H1 (cell line): ENCODE data around the gene SULF2. TPM values are rescaled to one million over a fixed set of nuclear protein-coding genes. Genes with fewer than 3 reads are reported as not detected.

ENCODE experiments used
- CTCF ChIA-PET: fragments of 300-600 bp; sonication (Branson Sonifier 250); formaldehyde crosslinking; loops from one replicate; lab custom pipeline; 2021; ENCODE audit not compliant: partially characterized antibody; lab: Charles Lee
- POLR2A ChIA-PET: fragments of 300-600 bp; sonication (Branson Sonifier 250); formaldehyde crosslinking; loops from one replicate; lab custom pipeline; 2021; ENCODE audit warnings: inconsistent platforms; ENCODE audit not compliant: partially characterized antibody; lab: Charles Lee
- DNase-seq, 2 experiments: peaks; one replicate each; pipeline versions ENCODE4 v3.0.0 to v3.0.0-alpha.2; 2010 to 2022; ENCODE audit warnings: low spot score in 2 of 2, low read depth in 1 of 2, mixed read lengths in 1 of 2
- FAIRE-seq: peaks from 2 replicates; lab custom pipeline; 2011; peaks lifted over from hg19 to GRCh38; lab: Jason Lieb, UNC
- H2AFZ ChIP-seq: 2 replicates; pipeline ENCODE4 v1.8.1; 2012; ENCODE audit warnings: low read length, inconsistent platforms
- H2AK5ac ChIP-seq: 2 replicates; pipeline ENCODE4 v1.6.1; 2013; ENCODE audit warnings: low read depth, low read length
- H2BK120ac ChIP-seq: replicated peaks from 2 replicates; pipeline ENCODE3; 2013; ENCODE audit warnings: low read depth, low read length, inconsistent platforms
- H2BK12ac ChIP-seq: 2 replicates; pipeline ENCODE4 v1.6.1; 2013; ENCODE audit warnings: low read depth, low read length
- H2BK15ac ChIP-seq: 2 replicates; pipeline ENCODE4 v1.6.1; 2013; ENCODE audit warnings: low read length
- H2BK20ac ChIP-seq: 2 replicates; pipeline ENCODE4 v1.6.1; 2013; ENCODE audit warnings: low read length
- H2BK5ac ChIP-seq: 2 replicates; pipeline ENCODE4 v1.6.1; 2013; ENCODE audit warnings: low read depth, low read length
- H3K14ac ChIP-seq: 2 replicates; pipeline ENCODE4 v1.6.1; 2013; ENCODE audit warnings: inconsistent platforms; ENCODE audit not compliant: insufficient read length
- H3K18ac ChIP-seq: 2 replicates; pipeline ENCODE4 v1.6.1; 2013; ENCODE audit warnings: low read length; ENCODE audit errors: extremely low read depth
- H3K23ac ChIP-seq: 2 replicates; pipeline ENCODE4 v1.6.1; 2013; ENCODE audit warnings: inconsistent platforms; ENCODE audit not compliant: insufficient read length
- H3K23me2 ChIP-seq: 2 replicates; pipeline ENCODE4 v1.6.1; 2013; ENCODE audit warnings: low read depth, low read length
- H3K27ac ChIP-seq: 2 replicates; pipeline ENCODE4 v1.6.1; 2011; ENCODE audit warnings: low read depth, low read length, inconsistent platforms
- H3K27me3 ChIP-seq, 4 experiments: replicated peaks in 1 of 4; 1 replicate in 1 of 4; 2 replicates in 3 of 4; pipeline versions ENCODE4 v1.6.1 to v1.8.1; 2011 to 2013; ENCODE audit warnings: low read length in 3 of 4, mild to moderate bottlenecking in 3 of 4, inconsistent platforms in 2 of 4, mixed read lengths in 2 of 4, moderate library complexity in 1 of 4; ENCODE audit not compliant: control insufficient read depth in 3 of 4, insufficient read depth in 3 of 4; ENCODE audit errors: extremely low read depth in 1 of 4
- H3K36me3 ChIP-seq, 4 experiments: 2 replicates each; pipeline versions ENCODE4 v1.6.1 to v1.8.1; 2011 to 2013; ENCODE audit warnings: mild to moderate bottlenecking in 4 of 4, low read length in 3 of 4, moderate library complexity in 2 of 4, control low read depth in 1 of 4, inconsistent platforms in 1 of 4; ENCODE audit not compliant: insufficient read depth in 4 of 4, control insufficient read depth in 2 of 4
- H3K4ac ChIP-seq: replicated peaks from 2 replicates; pipeline ENCODE3; 2013; ENCODE audit warnings: low read length, low read depth, mixed read lengths, inconsistent platforms; ENCODE audit not compliant: insufficient read length
- H3K4me1 ChIP-seq, 4 experiments: replicated peaks in 1 of 4; 1 replicate in 1 of 4; 2 replicates in 3 of 4; pipeline versions ENCODE4 v1.6.1 to v1.8.1; 2011 to 2013; ENCODE audit warnings: low read length in 3 of 4, inconsistent platforms in 2 of 4, mixed read lengths in 1 of 4; ENCODE audit not compliant: insufficient read depth in 4 of 4, control insufficient read depth in 3 of 4
- H3K4me2 ChIP-seq, 2 experiments: 2 replicates each; pipeline versions ENCODE4 v1.6.1 to v1.8.1; 2011 to 2013; ENCODE audit warnings: low read depth in 2 of 2, low read length in 2 of 2, control low read depth in 1 of 2, inconsistent platforms in 1 of 2, mild to moderate bottlenecking in 1 of 2; ENCODE audit not compliant: insufficient read depth in 1 of 2
- H3K4me3 ChIP-seq, 4 experiments: fragments of 200-600, 300-600 bp in 1 of 4; sonication (generic), shearing (Covaris generic), sonication (Bioruptor Twin) in 1 of 4; 2 replicates each; pipeline versions ENCODE4 v1.5.1 to v1.8.1; 2011 to 2016; ENCODE audit warnings: low read length in 4 of 4, low read depth in 3 of 4, control low read depth in 2 of 4, inconsistent platforms in 2 of 4, mild to moderate bottlenecking in 2 of 4, mixed read lengths in 1 of 4, moderate library complexity in 1 of 4; ENCODE audit not compliant: insufficient read depth in 2 of 4; ENCODE audit errors: extremely low read depth in 1 of 4
- H3K56ac ChIP-seq: replicated peaks from 2 replicates; pipeline ENCODE3; 2013; ENCODE audit warnings: low read depth, mild to moderate bottlenecking, mixed read lengths, low read length, inconsistent platforms; ENCODE audit not compliant: insufficient read length
- H3K79me1 ChIP-seq: 2 replicates; pipeline ENCODE4 v1.6.1; 2013; ENCODE audit warnings: low read depth, low read length, control low read depth
- H3K79me2 ChIP-seq, 2 experiments: 2 replicates each; pipeline versions ENCODE4 v1.6.1 to v1.8.1; 2012 to 2013; ENCODE audit warnings: low read length in 2 of 2, mild to moderate bottlenecking in 2 of 2, inconsistent platforms in 1 of 2; ENCODE audit not compliant: insufficient read depth in 2 of 2, control insufficient read depth in 1 of 2
- H3K9ac ChIP-seq, 4 experiments: replicated peaks in 1 of 4; 1 replicate in 1 of 4; 2 replicates in 3 of 4; pipeline versions ENCODE4 v1.6.1 to v1.8.1; 2011 to 2013; ENCODE audit warnings: low read depth in 3 of 4, low read length in 3 of 4, control low read depth in 2 of 4, mild to moderate bottlenecking in 2 of 4, moderate library complexity in 2 of 4, inconsistent platforms in 1 of 4; ENCODE audit errors: extremely low read depth in 1 of 4
- H3K9me3 ChIP-seq, 2 experiments: 2 replicates each; pipeline versions ENCODE4 v1.6.1 to v1.8.1; 2012 to 2013; ENCODE audit warnings: mild to moderate bottlenecking in 2 of 2, moderate library complexity in 2 of 2, control low read depth in 1 of 2, inconsistent platforms in 1 of 2, low read depth in 1 of 2, low read length in 1 of 2, mixed read lengths in 1 of 2; ENCODE audit not compliant: insufficient read depth in 2 of 2
- H4K20me1 ChIP-seq, 2 experiments: replicated peaks in 1 of 2; 2 replicates each; pipeline versions ENCODE3 to v1.8.1; 2011 to 2013; ENCODE audit warnings: inconsistent platforms in 2 of 2, low read length in 2 of 2, mild to moderate bottlenecking in 1 of 2; ENCODE audit not compliant: insufficient read depth in 2 of 2, control insufficient read depth in 1 of 2
- H4K5ac ChIP-seq: 2 replicates; pipeline ENCODE4 v1.6.1; 2013; ENCODE audit warnings: low read length, low read depth, mixed read lengths, inconsistent platforms; ENCODE audit not compliant: insufficient read length
- H4K8ac ChIP-seq: 2 replicates; pipeline ENCODE4 v1.8.0; 2013; ENCODE audit warnings: mild to moderate bottlenecking, moderate library complexity, low read length, inconsistent platforms; ENCODE audit not compliant: insufficient read depth; ENCODE audit errors: extremely low read depth
- H4K91ac ChIP-seq: replicated peaks from 2 replicates; pipeline ENCODE3; 2013; ENCODE audit warnings: low read length, mixed read lengths, inconsistent platforms; ENCODE audit not compliant: insufficient read length
- CBX5 ChIP-seq: fragments of 300-800, 300-1000 bp; sonication (generic); IDR thresholded peaks from 2 replicates; pipeline ENCODE4 v1.7.1; 2016; ENCODE audit warnings: antibody characterized with exemption, low read length, low read depth
- CHD1 ChIP-seq: IDR thresholded peaks from 2 replicates; pipeline ENCODE4 v1.6.1; 2012; ENCODE audit warnings: low read depth, low read length, improper control_type of control experiment
- CHD2 ChIP-seq: IDR thresholded peaks from 2 replicates; pipeline ENCODE4 v1.6.1; 2012; ENCODE audit warnings: low read length, improper control_type of control experiment
- GABPA ChIP-seq: IDR thresholded peaks from 2 replicates; pipeline ENCODE4 v1.6.1; 2011; ENCODE audit warnings: mild to moderate bottlenecking, low read length, moderate library complexity, borderline replicate concordance; ENCODE audit not compliant: insufficient read depth
- HDAC2 ChIP-seq, 2 experiments: fragments of 300-600 bp in 1 of 2; sonication (generic) in 1 of 2; IDR thresholded peaks; 2 replicates each; pipeline ENCODE4 v1.6.1; 2011 to 2012; ENCODE audit warnings: low read depth in 2 of 2, low read length in 2 of 2, mild to moderate bottlenecking in 2 of 2, moderate library complexity in 2 of 2, borderline replicate concordance in 1 of 2, inconsistent platforms in 1 of 2
- HDAC6 ChIP-seq: IDR thresholded peaks from one replicate; pipeline ENCODE4 v1.7.1; 2012; ENCODE audit warnings: low read depth, mild to moderate bottlenecking, inconsistent platforms, low read length, moderate library complexity
- JUND ChIP-seq: IDR thresholded peaks from 2 replicates; pipeline ENCODE4 v1.6.1; 2011; ENCODE audit warnings: mild to moderate bottlenecking, improper control_type of control experiment, low read length
- KDM5A ChIP-seq: fragments of 200-600 bp; IDR thresholded peaks from 2 replicates; pipeline ENCODE4 v1.7.1; 2012; ENCODE audit warnings: mild to moderate bottlenecking, low read length, inconsistent platforms, mixed read lengths
- POLR2AphosphoS5 ChIP-seq: IDR thresholded peaks from 2 replicates; pipeline ENCODE4 v1.6.1; 2011; ENCODE audit warnings: low read depth, low read length
- SIN3A ChIP-seq, 2 experiments: IDR thresholded peaks in 1 of 2; conservative IDR thresholded peaks in 1 of 2; 2 replicates each; pipeline ENCODE4 v1.6.1; 2011 to 2012; ENCODE audit warnings: low read length in 2 of 2, improper control_type of control experiment in 1 of 2, low read depth in 1 of 2, mild to moderate bottlenecking in 1 of 2
- YY1 ChIP-seq: IDR thresholded peaks from 2 replicates; pipeline ENCODE4 v1.6.1; 2011; ENCODE audit warnings: low read depth, mild to moderate bottlenecking, low read length
- WGBS, 2 experiments: shearing (Covaris generic) in 1 of 2; methylation state at CpG; one replicate each; pipeline versions ENCODE4 v1.1.6 to v1.1.7; 2013 to 2015; ENCODE audit warnings: low lambda C conversion rate in 2 of 2, mixed read lengths in 2 of 2, inconsistent platforms in 1 of 2, low coverage in 1 of 2, missing lambda C conversion rate in 1 of 2; ENCODE audit not compliant: insufficient replicate concordance in 2 of 2, insufficient coverage in 1 of 2, insufficient read length in 1 of 2; ENCODE audit errors: extremely low coverage in 1 of 2, missing lambda C conversion rate in 1 of 2; 5-methylcytosine and 5-hydroxymethylcytosine counted together
- polyA plus RNA-seq, 7 experiments: library from polyadenylated mRNA; depleted of rRNA in 3 of 7; stranded (reverse) in 5 of 7; unstranded in 2 of 7; fragments of >200 nt in 5 of 7; fragments of 200-250 nt in 2 of 7; gene quantifications; 1 replicate in 5 of 7; 2 replicates in 1 of 7; 4 replicates in 1 of 7; pipeline versions ENCODE4 v1.2.1 to v1.2.3, GENCODE V29; 2011 to 2013; ENCODE audit warnings: missing spikeins in 2 of 7, mixed read lengths in 2 of 7
- total RNA-seq: library from RNA; stranded (reverse); fragmentation: NEBNext Ultra II Directional; extraction: Animal tissue kit (Norgen Biotek cat#: 25700); gene quantifications from 2 replicates; pipeline ENCODE4 v1.2.1, GENCODE V29; 2021

Gene SULF2
- total and polyA plus RNA-seq, 2 of the 8 experiments (the other 6 are each of a cell fraction or from before 2014, with no cell fraction given) = 15.7 to 28.2 TPM

DNA sequence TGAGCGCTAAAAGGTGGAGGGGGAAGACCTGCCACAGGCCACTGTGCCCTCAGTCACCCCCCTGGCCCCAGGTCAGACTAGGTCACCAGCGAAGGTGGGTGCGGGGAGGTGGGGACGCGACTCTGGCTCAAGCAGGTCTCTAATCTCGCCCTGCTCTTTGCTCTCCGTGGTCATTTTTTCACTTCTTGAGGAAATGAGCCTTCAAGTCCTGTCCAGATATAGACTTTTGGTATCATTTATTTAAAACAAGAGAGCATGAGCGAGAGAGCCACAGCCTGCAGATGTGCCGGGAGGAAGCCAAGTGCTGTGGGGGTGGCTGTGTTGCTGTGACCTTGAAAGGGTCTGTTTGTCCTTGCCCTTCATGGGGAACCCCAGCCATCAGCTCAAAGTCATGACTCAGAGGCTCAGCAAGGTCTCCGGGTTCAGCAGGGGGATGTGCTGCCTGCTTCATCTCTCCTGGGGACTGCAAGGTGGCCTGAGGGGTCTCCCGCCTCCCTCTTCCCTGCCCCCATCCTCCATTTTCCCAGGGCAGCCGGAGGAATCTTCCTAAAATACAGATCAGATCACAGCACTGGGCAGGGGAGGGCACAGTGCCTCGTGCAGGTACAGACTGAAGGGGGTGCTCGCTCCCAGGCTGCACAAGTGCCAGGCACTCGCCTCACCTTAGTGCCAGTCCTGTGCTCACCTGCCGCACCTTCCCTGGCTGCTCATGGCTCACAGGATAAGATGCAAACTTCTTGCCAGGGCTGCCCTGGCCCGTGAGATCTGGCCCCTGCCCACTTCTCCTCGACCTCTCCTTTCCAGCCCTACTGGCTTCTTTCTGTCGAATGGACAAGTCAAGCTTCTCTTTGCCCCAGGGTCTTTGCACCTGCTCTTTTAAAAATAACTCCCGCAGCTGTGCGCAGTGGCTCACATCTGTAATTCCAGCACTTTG lies 26.5 kb downstream of the SULF2 start:
- H3K18ac ChIP-seq = peak overlapping the region; percentile 7; the same call in 1 of the 2 replicates
- DNase-seq (no peak), FAIRE-seq (no peak)
- no peaks in the 10 kb centered on the region for H3K23me2 ChIP-seq
- H3K79me1 ChIP-seq = no peaks in the 10 kb centered on the region
- no peaks in the 10 kb centered on the region for H3K36me3 ChIP-seq
- no peak overlapping the region for H2BK20ac ChIP-seq
- H3K9me3 ChIP-seq = no peaks in the 10 kb centered on the region
- no peak overlapping the region for H3K27ac ChIP-seq
- no peaks in the 10 kb centered on the region for H3K79me2 ChIP-seq
- H2AK5ac ChIP-seq = no peak overlapping the region
- CTCF ChIA-PET = interaction anchor here (0.6 to 1.2 kb wide), 5 partner anchors 17 to 616 kb away, joined by 3 to 4 read pairs (median 3); no protein-coding TSS in a partner anchor
- H2BK120ac ChIP-seq = no peak overlapping the region
- H3K27me3 ChIP-seq = no peaks in the 10 kb centered on the region; a peak in 1 of 7 replicates
- peak overlapping the region; percentile 82 for H4K91ac ChIP-seq
- no peaks in the 10 kb centered on the region for H4K20me1 ChIP-seq
- no peak overlapping the region for H2BK12ac ChIP-seq
- no peak overlapping the region for H4K8ac ChIP-seq
- no peak overlapping the region for H3K4ac ChIP-seq
- no peak overlapping the region for H2BK15ac ChIP-seq
- no peak overlapping the region for H3K4me3 ChIP-seq
- 85% methylated on average over 20 of the region's 21 CpGs; no CpG with 5 or more reads in 1 of the 2 experiments for WGBS, 2 experiments
- no peak overlapping the region for H3K23ac ChIP-seq
- H2AFZ ChIP-seq = no peak overlapping the region
- H3K4me2 ChIP-seq = no peak overlapping the region
- H2BK5ac ChIP-seq = no peak overlapping the region
- peaks cover 0 to 22% (median 6%) of the 10 kb centered on the region in 4 experiments; a peak in 5 of 7 replicates for H3K4me1 ChIP-seq
- POLR2A ChIA-PET = no interaction called here
- H3K9ac ChIP-seq = no peak overlapping the region
- H4K5ac ChIP-seq = no peak overlapping the region
- no peak overlapping the region for H3K56ac ChIP-seq
- no peak overlapping the region for H3K14ac ChIP-seq
- TF ChIP-seq YY1 = no peak
- TF ChIP-seq GABPA = no peak
- TF ChIP-seq CHD2 = no peak
- no peak for TF ChIP-seq HDAC6
- TF ChIP-seq HDAC2 (IDR thresholded peaks at IDR 0.05; ENCODE audit: borderline replicate concordance in 1 of 2, low read depth in 2 of 2, low read length in 2 of 2) = no peak
- no peak for TF ChIP-seq KDM5A
- TF ChIP-seq CHD1 = no peak
- TF ChIP-seq POLR2AphosphoS5 = no peak
- no peak for TF ChIP-seq CBX5
- TF ChIP-seq SIN3A (conservative IDR thresholded peaks at IDR 0.05 in 1 of 2, IDR thresholded peaks at IDR 0.05 in 1 of 2; ENCODE audit: low read depth in 1 of 2, low read length in 2 of 2) = no peak
- TF ChIP-seq JUND = no peak
